Bronchial epithelial cell (primary cell): ENCODE results near the gene ME1. TPM values are rescaled to one million over a fixed set of nuclear protein-coding genes. Genes with fewer than 3 reads are reported as not detected.

Source experiments
- DNase-seq: peaks from one replicate; pipeline ENCODE4 v3.0.0-alpha.2; 2010; ENCODE audit warnings: low read depth
- FAIRE-seq: peaks from 2 replicates; lab custom pipeline; 2011; peaks lifted over from hg19 to GRCh38; lab: Jason Lieb, UNC
- H3K27me3 ChIP-seq: 2 replicates; pipeline ENCODE4 v1.5.1; 2011; ENCODE audit warnings: low read length; ENCODE audit not compliant: control insufficient read depth, insufficient read depth
- H3K36me3 ChIP-seq: 2 replicates; pipeline ENCODE4 v1.5.1; 2011; ENCODE audit warnings: low read length; ENCODE audit not compliant: control insufficient read depth, insufficient read depth
- H3K4me3 ChIP-seq: 2 replicates; pipeline ENCODE4 v1.5.1; 2011; ENCODE audit warnings: mild to moderate bottlenecking, low read depth, low read length, control low read depth
- CTCF ChIP-seq: IDR thresholded peaks from 2 replicates; pipeline ENCODE4 v1.5.1; 2011; ENCODE audit warnings: mild to moderate bottlenecking, moderate library complexity, low read length, control low read depth, inconsistent platforms; ENCODE audit not compliant: insufficient read depth, severe bottlenecking
- total RNA-seq: library from RNA; depleted of rRNA; stranded (reverse); fragments of >200 nt; gene quantifications from 2 replicates; pipeline ENCODE4 v1.2.1, GENCODE V29; 2014

The ME1 gene
- total RNA-seq, 1 donor from 2014 or later, result 18.2 TPM

- no peak for TF ChIP-seq CTCF
- DNase-seq (no peak), FAIRE-seq (no peak)
- H3K36me3 ChIP-seq, result peaks cover 9% of the 10 kb centered on the region
- H3K27me3 ChIP-seq, result no peaks in the 10 kb centered on the region
- no peak overlapping the region for H3K4me3 ChIP-seq
Measured at GRCh38 chr6:83180426-83180950, 250.4 kb downstream of the ME1 start.

DNA sequence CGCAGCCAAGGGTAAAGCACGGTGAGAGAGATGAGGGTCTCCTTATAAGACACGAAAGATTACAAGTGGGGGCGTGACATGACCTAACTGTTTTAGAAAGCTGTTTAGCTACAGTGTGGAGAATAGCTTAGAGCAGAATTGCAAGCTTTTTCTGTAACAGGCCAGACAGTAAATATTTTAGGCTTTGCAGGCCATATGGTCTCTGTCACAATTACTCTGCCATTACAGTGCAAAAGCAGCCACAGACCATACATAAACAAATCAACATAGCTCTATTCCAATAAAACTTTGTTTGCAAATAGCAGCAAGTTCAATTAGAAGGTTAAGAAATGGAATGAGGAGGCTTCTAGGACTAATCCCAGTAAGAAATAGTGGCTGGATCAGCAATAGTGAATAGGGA, 254.6 kb downstream of the ME1 start:
- no peak for FAIRE-seq
- peaks cover 11% of the 10 kb centered on the region for H3K36me3 ChIP-seq
- DNase-seq, result no peak
- no peak for TF ChIP-seq CTCF
- H3K4me3 ChIP-seq, result no peak overlapping the region
- no peaks in the 10 kb centered on the region for H3K27me3 ChIP-seq

DNA sequence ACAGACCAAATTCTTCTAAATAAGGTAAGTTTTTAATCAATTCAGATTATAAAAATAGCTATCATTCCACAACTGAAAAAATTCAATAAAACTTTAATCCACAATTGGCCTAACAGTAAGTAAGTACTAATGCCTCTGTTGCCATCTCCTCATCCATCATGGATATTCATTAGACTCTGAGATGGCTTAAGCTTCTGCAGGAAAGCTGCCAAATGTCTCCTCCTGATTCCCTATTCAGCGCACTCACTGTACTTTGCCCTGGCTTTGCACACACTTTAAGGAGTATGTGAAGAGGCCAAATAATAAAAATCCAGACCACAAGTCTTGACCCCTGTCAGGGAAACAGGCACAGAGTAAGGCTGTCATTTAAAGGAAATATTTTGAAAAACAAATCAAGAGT, 261.3 kb downstream of the ME1 start:
- no peak for TF ChIP-seq CTCF
- DNase-seq, result no peak

GRCh38 chr6:83169106-83169505, 261.7 kb downstream of the ME1 start:
- DNase-seq (no peak), FAIRE-seq (no peak)
- H3K27me3 ChIP-seq, result no peaks in the 10 kb centered on the region
- TF ChIP-seq CTCF, result no peak
- peaks cover 19% of the 10 kb centered on the region for H3K36me3 ChIP-seq
- no peak overlapping the region for H3K4me3 ChIP-seq

More for the DNA sequence above, 261.3 kb downstream of the ME1 start:
- Histone ChIP-seq H3K4me3 (no peak overlapping the region), H3K36me3 (peaks cover 17% of the 10 kb centered on the region), H3K27me3 (no peaks in the 10 kb centered on the region)
- no peak for FAIRE-seq

GRCh38 chr6:83168556-83168955, 262.3 kb downstream of the ME1 start:
- Histone ChIP-seq H3K4me3 (no peak overlapping the region), H3K27me3 (no peaks in the 10 kb centered on the region), H3K36me3 (peaks cover 18% of the 10 kb centered on the region)
- DNase-seq, result peak; percentile 61
- FAIRE-seq, result no peak
- TF ChIP-seq CTCF, result no peak

DNA sequence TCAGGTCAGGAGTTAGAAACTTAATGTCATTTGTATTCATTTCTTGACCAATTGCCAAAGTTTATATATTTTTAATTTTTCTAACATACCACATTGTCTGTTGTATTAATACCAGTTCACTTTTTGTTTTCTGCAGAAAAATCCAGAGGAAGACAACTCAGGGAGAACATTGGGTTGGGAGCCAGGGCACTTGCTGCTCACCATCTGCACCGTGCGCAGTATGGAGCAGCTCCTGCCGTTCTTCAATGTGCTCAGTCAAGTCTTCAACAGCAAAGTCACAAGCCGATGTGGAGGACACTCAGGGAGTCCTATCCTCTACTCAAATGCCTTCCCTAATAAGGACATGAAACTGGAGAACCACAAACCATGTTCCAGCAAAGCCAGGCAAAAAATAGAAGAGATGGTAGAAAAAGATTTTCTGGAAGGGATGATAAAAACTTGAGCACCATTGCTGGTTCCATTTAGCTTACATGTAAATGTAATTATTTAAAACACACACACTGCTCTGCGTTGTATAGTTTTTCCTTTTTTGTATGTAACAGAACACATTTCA, 263.0 kb downstream of the ME1 start:
- Histone ChIP-seq H3K4me3 (no peak overlapping the region), H3K27me3 (no peaks in the 10 kb centered on the region), H3K36me3 (peaks cover 17% of the 10 kb centered on the region)
- TF ChIP-seq CTCF, result no peak
- DNase-seq (no peak), FAIRE-seq (no peak)
